Measurements from ENCODE around the gene CLDN10.
A peak's percentile ranks its signal among the peaks of the same experiment; 100 is the strongest.
"Not testable (repeated sequence)": the region's sequence is repeated elsewhere in the genome, so short reads cannot be mapped to it uniquely, and the experiment has no call there.

Gene CLDN10

GRCh38 chr13:95552539-95553441 lies at the start of gene CLDN10:
CLDN10 (plus strand) TSS chr13:95552720; CDS start chr13:95552754, 34 bp downstream.
- DNase-seq (ENCODE audit: low read depth): no peak

DNA sequence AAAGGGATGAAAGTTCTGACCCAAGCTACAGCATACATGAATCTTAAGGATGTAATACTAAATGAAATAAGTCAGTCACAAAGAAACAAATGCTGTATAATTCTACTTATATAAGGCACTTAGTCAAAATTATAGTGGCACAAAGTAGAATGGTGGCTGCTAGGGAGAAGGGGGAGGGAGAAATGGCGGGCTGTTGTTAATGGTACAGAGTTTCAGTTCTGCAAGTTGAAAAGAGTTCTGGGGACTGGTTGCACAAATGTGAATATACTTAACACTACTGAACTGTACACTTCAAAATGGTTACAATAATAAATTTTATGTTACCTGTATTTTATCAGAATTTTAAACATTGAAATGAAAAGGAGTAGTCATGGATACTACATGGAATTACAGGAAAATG lies 48.9 kb upstream of the CLDN10 start:
- DNase-seq (ENCODE audit: low read depth): no peak

DNA sequence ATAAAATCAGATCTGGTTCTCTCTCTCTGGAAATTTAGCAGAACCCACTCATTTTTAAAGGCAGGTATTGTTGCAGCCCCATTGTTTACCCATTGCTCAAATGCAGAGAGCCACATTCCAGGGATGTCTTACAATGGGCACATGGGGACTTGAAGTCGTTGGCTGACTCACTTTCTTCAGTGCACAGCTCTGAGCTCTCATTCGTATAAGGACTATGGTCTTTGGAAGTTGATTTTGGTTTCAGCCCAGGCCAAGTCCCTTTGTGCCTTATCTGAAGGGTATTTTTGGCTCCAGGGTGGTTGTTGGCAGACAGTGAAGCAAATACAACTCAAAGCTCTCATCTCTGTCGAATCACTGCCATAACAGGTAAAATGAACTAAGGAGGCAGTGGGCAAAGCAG lies 47.3 kb upstream of the CLDN10 start:
- no peak for DNase-seq (ENCODE audit: low read depth)

- no peak for DNase-seq (ENCODE audit: low read depth)
Observed at GRCh38 chr13:95505986-95506385, 46.5 kb upstream of the CLDN10 start.

DNA sequence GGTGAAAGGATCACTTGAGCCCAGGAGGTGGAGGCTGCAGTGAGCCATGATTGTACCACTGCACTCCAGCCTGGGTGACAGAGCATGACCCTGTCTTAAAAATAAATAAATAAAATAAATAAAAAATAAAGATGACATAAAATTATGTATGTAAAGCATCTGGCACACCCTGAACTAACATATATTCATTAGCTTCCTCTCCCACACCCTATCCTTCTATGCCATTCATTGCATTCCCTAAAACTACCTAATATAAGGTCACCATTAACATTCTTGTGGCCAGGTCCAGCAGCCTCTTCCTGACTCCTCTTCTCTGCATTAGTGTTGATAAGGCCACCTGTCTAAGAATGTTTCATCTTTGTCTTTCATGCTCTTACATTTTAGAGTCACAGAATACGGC lies 44.5 kb upstream of the CLDN10 start:
- no peak for DNase-seq (ENCODE audit: low read depth)

DNA sequence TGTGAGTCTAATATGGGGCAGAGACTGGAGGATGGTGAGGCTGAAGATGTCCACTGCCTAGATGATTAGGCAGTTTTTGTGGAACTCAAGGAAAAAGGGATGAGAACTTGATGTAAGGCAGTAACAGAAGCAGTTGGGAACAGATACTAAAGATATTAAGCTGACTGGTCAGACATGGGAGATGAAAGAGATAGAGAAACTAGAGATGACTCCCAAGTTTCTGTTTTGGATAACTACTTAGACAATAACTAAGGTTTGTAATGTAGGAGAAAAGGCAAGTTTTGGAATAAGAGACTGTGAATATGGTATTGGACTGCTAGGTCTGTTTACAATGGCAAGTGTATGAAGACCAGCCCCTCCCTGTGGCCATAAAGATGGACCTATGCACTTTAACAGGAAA lies 43.5 kb upstream of the CLDN10 start:
- DNase-seq (ENCODE audit: low read depth): no peak

DNA sequence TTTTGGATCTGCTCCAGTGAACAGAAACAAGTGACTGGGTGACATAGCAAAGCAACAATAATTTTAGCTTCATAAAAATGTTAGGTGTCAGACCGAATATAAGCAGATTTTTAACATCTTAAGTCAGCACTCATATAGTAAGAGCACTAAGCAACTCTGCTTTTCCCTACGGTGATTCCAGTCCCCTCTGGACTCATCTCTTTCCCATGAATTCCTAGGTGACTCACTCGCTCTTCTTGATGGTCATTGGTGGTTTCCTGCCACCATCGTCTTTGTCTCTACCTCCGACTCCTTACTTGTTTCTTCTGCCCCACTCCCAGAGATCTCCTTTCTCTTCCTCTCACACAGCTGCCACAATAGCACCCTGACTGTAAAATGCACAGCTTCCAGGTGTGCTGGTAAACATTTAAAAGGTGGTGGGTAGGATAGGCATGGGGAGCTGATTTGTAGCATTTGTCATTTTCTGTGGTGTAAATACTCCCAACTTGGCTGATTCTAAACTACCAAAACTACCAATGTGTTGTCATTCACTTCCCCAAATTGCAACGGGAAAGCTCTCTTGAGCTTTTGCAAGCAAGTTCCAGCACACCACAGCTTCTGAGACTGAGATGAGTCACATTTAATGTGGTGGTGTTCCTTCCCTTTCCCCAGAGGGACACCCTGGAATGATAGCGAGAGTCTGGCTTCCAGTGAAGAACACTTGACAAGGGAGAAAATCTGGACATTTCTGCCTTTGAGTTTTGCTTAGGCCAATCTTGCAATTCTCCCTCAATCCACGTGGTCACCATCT lies 42.8 kb upstream of the CLDN10 start:
- peak; percentile 40 for DNase-seq (ENCODE audit: low read depth)

DNA sequence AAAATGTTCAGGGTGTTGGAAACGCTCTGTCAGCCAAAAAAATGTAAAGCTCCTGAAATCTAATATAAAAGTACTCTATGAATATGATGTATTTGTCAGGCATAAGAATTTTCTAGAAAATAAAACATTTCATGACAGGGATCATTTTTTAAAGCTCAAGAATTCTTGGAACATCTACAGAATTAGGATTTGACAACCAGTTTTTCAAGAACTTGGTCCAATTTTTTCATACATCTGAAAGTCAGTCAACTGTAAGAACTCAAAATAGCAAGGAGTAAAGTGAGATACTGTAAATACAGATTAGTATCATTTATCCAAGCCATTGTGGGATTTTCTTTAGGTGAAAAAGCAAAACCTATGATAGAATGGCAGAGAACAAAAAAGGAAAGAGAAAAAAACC lies 41.6 kb upstream of the CLDN10 start:
- no peak for DNase-seq (ENCODE audit: low read depth)

- no peak for DNase-seq (ENCODE audit: low read depth)
Observed at GRCh38 chr13:95512424-95512823, 40.1 kb upstream of the CLDN10 start.

DNA sequence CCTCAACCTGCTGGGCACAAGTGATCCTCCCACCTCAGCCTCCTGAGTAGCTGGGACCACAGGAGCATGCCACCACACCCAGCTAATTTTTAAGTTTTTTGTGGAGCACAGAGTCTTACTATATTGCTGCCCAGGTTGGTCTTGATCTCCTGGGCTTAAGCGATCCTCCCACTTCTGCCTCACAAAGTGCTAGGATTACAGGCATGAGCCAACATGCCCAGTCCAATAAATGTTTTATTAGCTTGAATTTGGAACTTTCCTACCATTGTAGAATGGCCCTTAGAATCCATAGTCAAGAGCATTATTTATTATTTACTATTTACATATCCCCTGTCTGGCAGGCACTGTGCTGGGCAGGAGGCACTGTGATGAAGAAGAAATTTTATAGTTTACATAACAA lies 39.6 kb upstream of the CLDN10 start:
- DNase-seq (ENCODE audit: low read depth): no peak

GRCh38 chr13:95515606-95516005 lies 36.9 kb upstream of the CLDN10 start:
- not testable (repeated sequence) for DNase-seq (ENCODE audit: low read depth)

DNA sequence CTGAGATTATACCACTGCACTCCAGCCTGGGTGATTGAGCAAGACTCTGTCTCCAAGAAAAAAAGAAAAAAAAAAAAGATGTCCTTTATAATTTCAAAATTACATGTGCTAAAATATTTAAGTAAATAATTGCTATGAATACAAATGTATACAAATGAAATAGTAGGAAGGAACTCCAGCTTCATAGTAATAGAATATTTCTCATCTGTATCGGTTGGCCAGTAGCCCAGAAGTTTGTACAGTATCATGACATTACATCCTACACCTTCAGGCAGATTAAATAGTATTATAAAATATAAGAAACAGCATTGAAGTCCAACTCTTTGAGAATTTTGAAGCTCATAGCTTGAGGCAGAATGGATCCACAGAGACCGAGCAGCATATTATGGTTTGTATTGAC lies 36.5 kb upstream of the CLDN10 start:
- DNase-seq (ENCODE audit: low read depth): no peak

DNA sequence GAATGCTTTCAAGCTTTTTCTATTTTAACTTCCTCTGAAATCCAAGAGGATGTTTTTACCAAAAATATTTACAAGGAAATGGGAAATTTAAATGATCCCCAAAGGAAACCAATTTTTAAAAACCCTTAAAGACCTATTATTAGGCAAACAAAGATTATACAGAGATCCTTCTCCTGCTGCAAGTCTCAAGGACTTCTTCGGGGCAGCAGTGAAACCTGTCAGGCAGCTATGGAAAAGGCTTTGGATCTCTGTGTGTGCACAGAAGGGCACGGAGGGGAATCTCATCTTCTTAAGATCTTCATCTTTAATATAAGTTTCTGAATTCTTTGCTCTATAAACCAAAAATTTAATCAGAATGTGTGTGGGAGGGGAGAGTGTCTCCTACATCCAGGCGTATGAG lies 36.0 kb upstream of the CLDN10 start:
- no peak for DNase-seq (ENCODE audit: low read depth)

DNA sequence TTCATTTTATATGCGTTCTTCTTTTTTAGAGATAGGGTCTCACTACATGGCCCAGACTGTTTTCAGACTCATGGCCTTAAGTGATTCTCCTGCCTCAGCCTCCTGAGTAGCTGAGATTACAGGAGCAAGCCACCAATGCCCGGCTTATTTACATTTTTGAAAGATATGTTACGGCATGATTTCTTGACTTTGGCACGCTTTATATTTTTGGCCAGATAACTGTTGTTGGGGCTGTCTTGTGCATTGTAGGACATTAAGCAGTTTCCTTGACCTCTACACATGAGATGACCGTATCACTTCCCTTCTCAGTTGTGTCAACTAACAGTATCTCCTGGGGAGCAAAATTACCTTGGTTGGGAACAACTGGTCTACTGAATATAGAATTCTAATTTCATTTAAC lies 28.9 kb upstream of the CLDN10 start:
- no peak for DNase-seq (ENCODE audit: low read depth)

DNA sequence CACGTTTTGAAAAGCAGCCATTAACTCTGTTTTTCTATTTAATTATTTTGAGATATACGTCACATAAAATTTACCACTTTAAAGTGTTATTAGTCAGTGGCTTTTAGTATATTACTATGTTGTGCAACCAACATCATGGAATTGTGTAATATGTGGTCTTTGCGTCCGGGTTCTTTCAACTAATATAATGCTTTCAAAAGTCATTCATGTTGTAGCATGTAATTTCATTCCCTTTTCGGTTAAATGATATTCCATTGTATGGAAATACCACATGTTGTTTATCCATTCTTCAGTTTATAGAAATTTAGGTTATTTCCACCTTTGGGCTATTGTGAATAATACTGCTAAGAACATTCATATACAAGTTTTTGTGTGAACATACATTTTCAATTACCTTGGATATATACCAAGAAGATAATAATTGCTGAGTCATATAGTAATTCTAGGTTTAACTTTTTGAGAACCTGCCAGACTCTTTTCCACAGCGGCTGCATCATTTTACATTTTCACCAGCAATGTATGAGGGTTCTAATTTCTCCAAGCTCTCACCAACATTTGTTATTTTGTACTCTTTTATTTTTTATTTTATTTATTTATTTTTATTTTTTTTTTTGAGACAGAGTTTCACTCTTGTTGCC lies 28.1 kb upstream of the CLDN10 start:
- DNase-seq (ENCODE audit: low read depth): peak; percentile 71

GRCh38 chr13:95527955-95528354 lies 24.6 kb upstream of the CLDN10 start:
- DNase-seq (ENCODE audit: low read depth): no peak

DNA sequence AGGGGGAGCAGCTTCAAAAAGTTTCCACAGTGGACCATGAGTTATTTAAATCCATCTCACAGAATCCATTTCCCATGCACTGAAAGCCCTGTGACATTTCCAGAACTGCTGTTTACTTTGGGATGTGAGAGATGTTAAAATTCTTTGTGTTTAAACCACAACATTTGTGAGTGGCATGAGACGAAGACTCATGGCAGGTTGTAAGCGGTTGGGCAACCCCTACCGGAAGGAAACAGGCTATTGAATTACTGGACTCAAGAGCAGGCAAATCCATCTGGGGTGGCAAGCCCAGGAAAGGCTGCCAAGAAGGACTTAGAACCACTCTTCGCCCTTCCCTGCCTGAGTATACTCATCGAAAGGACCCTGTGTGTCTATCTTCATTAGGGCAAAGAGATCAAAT lies 22.3 kb upstream of the CLDN10 start:
- DNase-seq (ENCODE audit: low read depth): peak; percentile 66

DNA sequence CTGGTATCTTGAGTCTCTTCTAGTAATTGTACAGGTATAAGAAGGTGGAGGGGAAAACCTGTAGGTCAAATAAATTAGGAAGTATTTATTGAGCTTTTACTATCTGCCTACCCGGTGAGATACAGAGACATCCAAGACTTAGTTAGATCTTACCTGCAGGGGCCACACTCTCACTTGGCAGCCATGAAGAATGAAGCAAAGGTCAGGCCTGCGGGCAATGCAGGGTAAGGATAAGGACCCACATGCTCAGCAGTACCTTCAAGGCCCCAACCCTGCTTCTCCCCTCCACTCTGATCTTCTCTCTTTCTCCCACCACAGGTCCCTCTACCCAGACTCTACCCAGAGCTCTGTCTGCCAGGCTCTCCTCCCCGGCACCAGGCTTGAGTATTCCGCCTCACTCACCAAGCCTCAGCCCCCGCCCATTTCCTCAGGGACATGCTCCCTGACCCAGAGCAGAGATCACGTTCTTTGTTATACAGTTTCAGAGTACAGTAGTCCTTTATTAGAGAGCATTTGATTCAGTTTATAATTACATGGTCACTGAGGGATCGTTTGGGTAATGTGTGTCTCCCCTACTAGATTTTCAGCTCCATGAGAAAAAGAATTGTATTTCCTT lies 18.9 kb upstream of the CLDN10 start:
- DNase-seq (ENCODE audit: low read depth): no peak

DNA sequence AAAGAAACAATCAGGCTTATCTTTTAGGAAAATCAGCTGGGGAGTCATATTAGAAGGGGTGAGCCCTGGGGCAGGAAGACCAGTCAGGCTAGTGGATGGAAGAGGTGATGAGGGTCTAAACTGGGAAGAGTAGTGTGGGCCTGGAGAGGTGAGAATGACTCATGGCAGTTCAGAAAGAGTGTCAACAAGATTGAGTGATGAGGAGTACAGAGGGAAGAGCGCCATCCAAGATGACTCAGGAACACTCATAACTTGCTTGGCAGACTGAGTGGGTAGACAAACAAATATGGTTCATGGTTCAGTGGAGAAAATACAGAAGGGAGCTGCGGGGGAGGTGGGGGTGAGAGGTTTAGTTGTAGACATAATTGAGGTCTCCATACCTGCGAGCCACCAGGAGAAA lies 17.3 kb upstream of the CLDN10 start:
- peak; percentile 91 for DNase-seq (ENCODE audit: low read depth)

- peak; percentile 37 for DNase-seq (ENCODE audit: low read depth)
Observed at GRCh38 chr13:95536632-95537241, 15.8 kb upstream of the CLDN10 start.

GRCh38 chr13:95540888-95541287 lies 11.6 kb upstream of the CLDN10 start:
- DNase-seq (ENCODE audit: low read depth): no peak

DNA sequence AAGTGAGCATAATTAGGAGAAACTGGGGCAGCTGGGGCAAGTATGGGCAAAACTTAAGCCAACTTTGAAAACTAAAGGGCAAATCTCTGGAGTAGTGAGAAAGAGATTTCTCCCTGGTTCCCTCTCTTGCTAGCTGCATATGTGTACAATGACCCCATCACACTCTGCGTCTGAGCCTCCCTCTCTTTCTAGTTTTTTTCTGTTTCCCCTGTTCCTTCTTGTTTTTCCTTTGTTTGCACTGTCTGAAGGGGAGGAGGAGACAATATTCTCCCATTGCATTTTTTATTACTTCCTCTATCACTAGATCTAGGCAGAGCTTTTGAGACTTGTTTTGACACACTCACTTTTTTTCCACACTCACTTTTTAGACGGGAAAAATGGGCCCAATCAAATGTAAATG lies 11.2 kb upstream of the CLDN10 start:
- no peak for DNase-seq (ENCODE audit: low read depth)

Data from iris pigment epithelial cell (primary cell).